Measurements from ENCODE around the gene STAMBPL1. TPM values are rescaled to one million over a fixed set of nuclear protein-coding genes. Genes with fewer than 3 reads are reported as not detected.
"Not testable (repeated sequence)": the region's sequence is repeated elsewhere in the genome, so short reads cannot be mapped to it uniquely, and the experiment has no call there.

The STAMBPL1 gene
- total RNA-seq, 1 experiment from 2014 or later = 4.7 TPM

DNA sequence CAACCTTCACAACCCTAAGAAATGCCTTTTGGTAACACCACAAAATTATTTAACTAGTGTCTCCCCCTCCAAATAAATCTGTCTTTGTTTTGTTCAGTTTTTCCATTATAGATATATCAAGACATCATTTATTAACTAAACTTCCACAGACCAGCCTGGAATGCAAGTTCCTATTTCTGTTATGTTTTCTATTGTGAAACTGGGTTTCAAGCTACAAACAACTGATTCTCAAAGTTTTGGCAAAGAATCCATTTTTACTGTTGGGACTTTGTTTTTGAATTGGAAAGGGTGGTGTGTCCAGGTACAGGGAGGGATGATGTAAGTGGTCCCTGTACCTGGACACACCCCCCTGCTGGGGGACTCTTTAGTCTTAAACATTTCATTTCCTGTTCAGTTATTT is 36.2 kb downstream of the STAMBPL1 start:
- no peaks in the 10 kb centered on the region for H3K36me3 ChIP-seq
- no peaks in the 10 kb centered on the region for H3K9me3 ChIP-seq (replicated peaks)
- no peak overlapping the region for H3K4me3 ChIP-seq
- no peaks in the 10 kb centered on the region for H3K4me1 ChIP-seq
- DNase-seq = no peak
- H3K27ac ChIP-seq = no peak overlapping the region
- no peaks in the 10 kb centered on the region for H3K27me3 ChIP-seq

DNA sequence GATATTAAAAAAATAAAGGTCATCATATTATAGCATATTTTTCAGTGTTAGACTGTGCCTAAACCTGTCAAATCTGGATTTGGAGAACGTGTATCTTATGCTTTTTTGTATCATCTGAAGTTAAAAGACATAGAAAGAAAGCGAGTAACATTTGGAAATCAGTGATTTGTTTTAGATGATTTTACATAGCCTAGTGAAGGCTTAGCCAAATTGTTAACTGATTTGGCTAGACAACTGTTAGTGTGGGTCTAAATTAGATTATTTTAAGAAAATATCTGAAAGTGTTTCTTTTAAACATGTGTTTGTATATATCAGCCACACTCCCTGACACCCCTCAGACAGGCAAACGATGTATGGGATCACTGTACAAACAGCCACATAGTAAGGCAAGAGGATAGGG is 36.9 kb downstream of the STAMBPL1 start:
- H3K27ac ChIP-seq = no peak overlapping the region
- H3K27me3 ChIP-seq = no peaks in the 10 kb centered on the region
- no peaks in the 10 kb centered on the region for H3K4me1 ChIP-seq
- H3K9me3 ChIP-seq (replicated peaks) = no peaks in the 10 kb centered on the region
- DNase-seq = no peak
- H3K36me3 ChIP-seq = no peaks in the 10 kb centered on the region
- no peak overlapping the region for H3K4me3 ChIP-seq

DNA sequence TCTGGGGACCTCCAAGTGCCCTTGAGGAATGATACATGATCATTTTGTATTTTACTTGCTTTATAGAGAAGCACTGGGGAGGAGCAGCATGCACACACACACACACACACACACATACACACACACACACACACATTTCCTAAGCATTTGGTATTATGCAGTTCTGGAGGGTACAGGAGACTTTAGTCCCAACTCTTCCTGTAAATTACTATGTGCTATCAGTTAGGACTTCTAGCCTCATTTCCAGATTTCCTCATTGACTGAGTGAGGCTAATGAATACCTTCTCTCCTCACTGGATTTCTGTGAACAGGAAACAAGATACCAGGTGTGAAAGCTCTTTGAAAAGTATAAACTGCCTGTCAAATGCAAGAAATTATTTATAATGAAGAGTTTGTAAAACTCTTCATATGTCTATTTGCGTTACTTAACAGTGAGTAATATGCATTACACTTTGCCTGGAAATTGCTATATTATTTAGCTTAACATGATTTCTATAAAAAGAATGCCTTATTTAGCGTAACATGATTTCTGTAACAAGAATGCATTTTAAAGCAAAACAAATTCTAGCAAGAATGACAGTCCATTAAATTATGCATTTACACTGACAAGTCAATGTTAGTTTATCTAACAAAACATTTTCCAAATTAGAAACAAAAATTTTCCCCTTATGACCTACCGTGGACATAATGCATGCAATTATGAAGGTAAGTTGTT is 38.3 kb downstream of the STAMBPL1 start:
- no peaks in the 10 kb centered on the region for H3K4me1 ChIP-seq
- DNase-seq = no peak
- no peaks in the 10 kb centered on the region for H3K36me3 ChIP-seq
- H3K27me3 ChIP-seq = no peaks in the 10 kb centered on the region
- no peak overlapping the region for H3K4me3 ChIP-seq
- no peak overlapping the region for H3K27ac ChIP-seq
- no peaks in the 10 kb centered on the region for H3K9me3 ChIP-seq (replicated peaks)

DNA sequence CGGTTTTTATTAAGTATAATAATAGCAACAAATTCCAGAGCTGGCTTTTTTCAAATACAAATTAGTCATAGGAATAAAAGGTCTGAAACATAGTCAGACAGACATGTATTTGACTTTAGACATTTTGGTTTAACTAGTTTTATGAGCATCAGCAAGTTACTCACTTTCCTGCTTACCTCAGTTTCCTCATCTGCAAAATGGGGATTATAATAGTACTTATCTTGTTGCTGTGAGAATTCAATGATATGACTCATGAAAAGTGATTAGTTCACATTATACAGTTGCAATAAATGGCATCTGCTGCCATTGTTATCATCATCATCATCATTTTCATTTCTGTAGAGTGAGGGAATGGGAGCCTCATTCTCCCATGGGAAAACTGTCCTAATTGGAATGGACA is 39.0 kb downstream of the STAMBPL1 start:
- Histone ChIP-seq H3K4me3 (no peak overlapping the region), H3K27me3 (no peaks in the 10 kb centered on the region), H3K9me3 (replicated peaks) (no peaks in the 10 kb centered on the region), H3K27ac (no peak overlapping the region), H3K4me1 (no peaks in the 10 kb centered on the region), H3K36me3 (no peaks in the 10 kb centered on the region)
- DNase-seq = no peak

DNA sequence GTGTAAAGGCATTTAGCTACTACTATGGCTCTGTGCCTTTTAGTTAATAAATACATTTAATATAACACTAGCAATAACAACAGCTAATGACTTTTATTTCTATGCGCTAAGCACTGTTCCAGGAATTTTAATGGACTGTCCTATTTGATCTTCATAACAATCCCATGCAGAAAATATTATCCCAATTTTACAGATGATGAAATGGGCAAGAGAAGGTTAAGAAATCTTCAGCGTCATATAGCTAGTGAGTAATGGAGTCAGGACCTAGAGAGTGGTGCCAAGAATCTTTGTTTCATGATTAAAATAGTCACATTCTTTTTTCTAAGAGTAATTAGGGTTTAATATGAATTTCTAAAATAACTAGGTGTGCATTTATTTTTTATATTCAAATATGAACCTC is 40.2 kb downstream of the STAMBPL1 start:
- H3K27ac ChIP-seq = no peak overlapping the region
- no peaks in the 10 kb centered on the region for H3K27me3 ChIP-seq
- H3K36me3 ChIP-seq = no peaks in the 10 kb centered on the region
- H3K9me3 ChIP-seq (replicated peaks) = no peaks in the 10 kb centered on the region
- DNase-seq = no peak
- no peak overlapping the region for H3K4me3 ChIP-seq
- no peaks in the 10 kb centered on the region for H3K4me1 ChIP-seq

DNA sequence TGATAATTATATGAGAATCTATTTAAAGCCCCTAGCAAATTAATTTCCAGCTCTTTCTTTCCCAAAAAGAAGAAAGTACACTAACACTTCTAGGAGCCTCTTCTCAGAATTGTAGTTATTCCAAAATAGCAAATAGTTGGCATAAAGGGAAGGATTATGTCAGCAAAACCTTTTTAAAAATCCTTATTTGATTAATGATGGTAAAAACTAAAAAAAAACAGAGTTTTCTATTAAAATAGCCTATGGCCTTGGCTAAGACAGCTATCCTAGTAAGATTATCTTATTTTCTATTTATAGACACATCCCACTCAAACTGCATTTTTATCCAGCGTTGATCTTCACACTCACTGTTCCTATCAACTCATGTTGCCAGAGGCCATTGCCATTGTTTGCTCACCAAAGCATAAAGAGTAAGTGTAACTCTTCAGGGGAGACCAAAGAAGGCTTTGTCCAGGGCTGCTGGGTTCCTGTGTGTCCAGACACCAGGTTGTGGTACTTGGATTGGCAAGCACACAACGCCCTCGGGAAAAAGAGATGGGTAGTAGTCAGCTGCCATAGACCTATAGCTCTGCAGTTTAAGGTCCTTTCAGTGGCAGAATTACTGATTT is 41.0 kb downstream of the STAMBPL1 start:
- H3K36me3 ChIP-seq = no peaks in the 10 kb centered on the region
- no peak overlapping the region for H3K27ac ChIP-seq
- H3K27me3 ChIP-seq = no peaks in the 10 kb centered on the region
- no peaks in the 10 kb centered on the region for H3K4me1 ChIP-seq
- no peak overlapping the region for H3K4me3 ChIP-seq
- H3K9me3 ChIP-seq (replicated peaks) = no peaks in the 10 kb centered on the region
- DNase-seq = no peak

DNA sequence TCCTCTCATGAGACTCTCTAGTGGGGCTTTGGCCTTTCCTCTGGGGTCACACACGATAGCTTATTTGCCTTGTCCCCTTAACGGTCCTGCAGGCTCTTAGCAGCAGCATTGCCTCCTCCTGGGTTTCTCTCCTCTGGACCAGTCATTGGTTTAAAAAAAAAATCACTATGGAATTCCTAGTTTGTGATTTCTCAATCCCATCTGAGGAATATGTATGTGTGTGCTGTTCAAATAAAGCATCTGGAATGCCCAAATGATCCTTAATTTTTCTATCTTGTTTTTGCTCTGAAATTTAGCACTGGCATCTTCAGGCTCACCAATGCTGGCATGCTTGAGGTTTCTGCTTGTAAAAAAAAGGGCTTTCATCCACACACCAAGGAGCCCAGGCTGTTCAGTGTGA is 42.0 kb downstream of the STAMBPL1 start:
- Histone ChIP-seq H3K4me3 (no peak overlapping the region), H3K9me3 (replicated peaks) (no peaks in the 10 kb centered on the region), H3K27ac (no peak overlapping the region), H3K27me3 (no peaks in the 10 kb centered on the region), H3K4me1 (no peaks in the 10 kb centered on the region), H3K36me3 (no peaks in the 10 kb centered on the region)
- DNase-seq = no peak

DNA sequence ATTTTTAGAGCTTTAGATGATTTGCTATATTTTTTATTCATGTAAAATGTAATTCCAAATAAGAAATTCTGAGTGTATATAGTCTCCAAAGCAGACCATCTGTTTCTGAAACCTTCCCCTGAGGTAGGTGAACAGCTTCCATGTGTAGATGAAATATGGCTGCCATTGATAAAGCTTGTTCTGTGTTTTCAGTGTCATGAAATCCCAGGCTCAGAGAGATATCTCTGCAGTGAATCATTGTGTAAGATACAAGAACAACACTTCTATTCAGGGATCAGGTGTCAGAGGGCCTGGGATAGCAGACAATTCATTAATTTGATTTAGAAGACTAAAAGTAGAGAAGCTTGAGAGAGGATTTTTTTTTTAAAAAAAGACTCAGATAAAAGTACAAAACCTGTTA is 43.5 kb downstream of the STAMBPL1 start:
- H3K4me3 ChIP-seq = no peak overlapping the region
- no peaks in the 10 kb centered on the region for H3K27me3 ChIP-seq
- peak in 1 of 2 experiments; percentile 22 for DNase-seq
- no peaks in the 10 kb centered on the region for H3K36me3 ChIP-seq
- H3K4me1 ChIP-seq = no peaks in the 10 kb centered on the region
- no peaks in the 10 kb centered on the region for H3K9me3 ChIP-seq (replicated peaks)
- H3K27ac ChIP-seq = no peak overlapping the region

DNA sequence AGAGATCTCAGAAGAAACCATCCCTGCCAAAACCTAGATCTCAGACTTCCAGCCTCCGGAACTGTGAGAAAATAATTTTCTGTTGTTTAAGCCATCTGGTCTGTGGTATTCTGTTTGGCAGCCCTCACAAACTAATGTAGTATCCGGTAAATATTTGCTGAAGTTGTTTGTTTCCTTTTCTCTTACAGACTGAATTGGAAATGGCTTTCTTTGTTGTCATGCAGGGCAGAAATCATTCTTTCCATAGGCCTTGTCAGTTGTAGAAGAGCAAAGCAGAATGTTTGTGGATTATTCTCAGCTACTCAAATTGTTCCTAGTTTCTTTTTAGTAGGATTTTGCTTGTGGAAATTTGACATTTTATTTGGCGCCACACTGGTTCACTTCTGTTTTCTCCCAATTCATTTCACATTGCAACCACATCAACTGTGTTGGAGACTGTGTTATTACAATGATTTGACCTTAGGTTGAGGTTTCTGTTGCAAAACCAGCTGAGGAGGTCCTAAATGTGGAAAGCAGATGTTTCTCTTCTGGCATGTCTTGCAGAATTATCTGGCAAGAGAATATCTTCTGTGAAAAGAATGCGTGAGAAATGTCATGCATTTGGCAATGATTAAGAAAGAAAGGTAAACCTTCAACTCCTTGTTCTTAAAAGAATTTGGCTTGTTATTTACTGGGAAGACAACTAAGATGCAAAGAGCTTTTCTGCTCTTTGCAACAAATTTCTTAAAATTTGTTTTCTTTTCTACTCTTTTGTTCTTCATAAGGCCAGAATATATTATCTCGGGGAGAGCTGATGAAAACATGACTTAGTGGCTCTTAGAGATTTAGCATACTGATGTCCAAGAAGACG is 46.7 kb downstream of the STAMBPL1 start:
- DNase-seq = no peak
- no peaks in the 10 kb centered on the region for H3K27me3 ChIP-seq
- H3K4me3 ChIP-seq = no peak overlapping the region
- H3K9me3 ChIP-seq (replicated peaks) = no peaks in the 10 kb centered on the region
- no peak overlapping the region for H3K27ac ChIP-seq
- no peaks in the 10 kb centered on the region for H3K36me3 ChIP-seq
- no peaks in the 10 kb centered on the region for H3K4me1 ChIP-seq

DNA sequence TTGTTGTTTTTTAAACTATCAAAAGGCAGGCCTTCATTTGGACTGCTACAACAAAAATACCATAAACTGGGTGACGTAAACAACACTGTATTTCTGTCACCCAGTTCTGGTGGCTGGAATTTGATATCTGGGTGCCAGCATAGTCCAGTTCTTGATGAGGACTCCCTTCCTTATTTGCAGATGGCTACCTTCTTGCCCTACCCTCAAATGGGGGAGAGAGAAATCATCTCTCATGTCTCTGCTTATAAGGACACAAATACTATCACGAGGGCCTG is 47.3 kb downstream of the STAMBPL1 start:
- Histone ChIP-seq H3K9me3 (replicated peaks) (no peaks in the 10 kb centered on the region), H3K27ac (no peak overlapping the region), H3K4me1 (no peaks in the 10 kb centered on the region), H3K4me3 (no peak overlapping the region), H3K27me3 (no peaks in the 10 kb centered on the region), H3K36me3 (no peaks in the 10 kb centered on the region)
- no peak for DNase-seq

DNA sequence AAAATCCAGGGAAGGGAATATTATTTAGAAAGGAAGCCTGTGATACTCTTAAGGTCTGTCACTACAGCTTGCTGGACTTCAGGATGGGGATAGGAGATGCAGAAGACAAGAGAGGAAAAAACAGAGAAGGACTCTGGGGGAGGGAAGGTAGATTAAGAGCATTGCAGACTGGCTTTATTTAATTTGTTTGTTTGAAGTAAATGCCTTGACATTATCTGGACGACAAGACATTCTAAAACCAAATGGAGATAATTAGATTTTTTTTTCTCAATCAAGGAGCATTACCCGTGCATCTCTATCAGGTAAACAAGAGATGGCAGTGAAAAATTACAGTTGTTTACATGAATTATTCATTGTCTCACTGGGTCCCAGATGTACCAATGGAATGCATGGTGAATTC is 48.2 kb downstream of the STAMBPL1 start:
- H3K27me3 ChIP-seq = no peaks in the 10 kb centered on the region
- H3K27ac ChIP-seq = no peak overlapping the region
- no peaks in the 10 kb centered on the region for H3K4me1 ChIP-seq
- H3K36me3 ChIP-seq = no peaks in the 10 kb centered on the region
- no peak overlapping the region for H3K4me3 ChIP-seq
- DNase-seq = no peak
- H3K9me3 ChIP-seq (replicated peaks) = no peaks in the 10 kb centered on the region

DNA sequence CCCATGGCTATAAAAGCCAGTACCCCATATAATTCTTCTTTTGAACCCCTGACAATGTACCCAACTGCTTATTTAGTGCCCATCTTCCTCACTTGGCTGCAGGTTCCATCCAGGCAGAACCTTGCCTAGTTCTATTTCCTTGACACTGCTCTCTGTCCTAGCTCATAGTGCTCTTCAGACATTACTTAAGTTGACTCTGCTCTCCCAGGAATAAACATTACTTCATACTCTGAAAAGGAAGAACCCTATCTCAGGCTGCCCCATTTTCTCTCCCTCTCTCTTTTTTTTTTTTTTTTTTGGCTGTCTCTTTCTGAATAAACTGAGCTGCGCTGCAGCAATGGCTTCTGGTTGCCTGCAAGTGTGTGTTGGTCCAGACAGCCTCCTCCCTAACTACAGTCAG is 51.5 kb downstream of the STAMBPL1 start:
- DNase-seq = no peak
- H3K36me3 ChIP-seq = no peaks in the 10 kb centered on the region
- H3K27me3 ChIP-seq = no peaks in the 10 kb centered on the region
- H3K27ac ChIP-seq = no peak overlapping the region
- H3K4me3 ChIP-seq = no peak overlapping the region
- H3K9me3 ChIP-seq (replicated peaks) = no peaks in the 10 kb centered on the region
- H3K4me1 ChIP-seq = no peaks in the 10 kb centered on the region

DNA sequence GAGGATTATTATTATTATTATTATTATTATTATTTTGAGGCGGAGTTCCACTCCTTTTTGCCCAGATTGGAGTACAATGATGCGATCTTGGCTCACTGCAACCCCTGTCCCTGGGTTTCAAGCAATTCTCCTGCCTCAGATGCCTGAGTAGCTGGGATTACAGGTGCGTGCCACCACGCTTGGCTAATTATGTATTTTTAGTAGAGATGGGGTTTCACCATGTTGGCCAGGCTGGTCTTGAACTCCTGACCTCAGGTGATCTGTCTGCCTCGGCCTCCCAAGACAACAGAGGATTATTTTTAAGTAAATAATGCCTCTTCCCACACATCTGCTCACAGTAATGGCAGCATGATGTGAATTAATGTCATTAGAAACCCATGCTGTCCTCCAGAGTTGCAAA is 52.0 kb downstream of the STAMBPL1 start:
- H3K27me3 ChIP-seq; H3K36me3 ChIP-seq; H3K27ac ChIP-seq; DNase-seq; H3K9me3 ChIP-seq (replicated peaks); H3K4me1 ChIP-seq; H3K4me3 ChIP-seq: not testable (repeated sequence)

DNA sequence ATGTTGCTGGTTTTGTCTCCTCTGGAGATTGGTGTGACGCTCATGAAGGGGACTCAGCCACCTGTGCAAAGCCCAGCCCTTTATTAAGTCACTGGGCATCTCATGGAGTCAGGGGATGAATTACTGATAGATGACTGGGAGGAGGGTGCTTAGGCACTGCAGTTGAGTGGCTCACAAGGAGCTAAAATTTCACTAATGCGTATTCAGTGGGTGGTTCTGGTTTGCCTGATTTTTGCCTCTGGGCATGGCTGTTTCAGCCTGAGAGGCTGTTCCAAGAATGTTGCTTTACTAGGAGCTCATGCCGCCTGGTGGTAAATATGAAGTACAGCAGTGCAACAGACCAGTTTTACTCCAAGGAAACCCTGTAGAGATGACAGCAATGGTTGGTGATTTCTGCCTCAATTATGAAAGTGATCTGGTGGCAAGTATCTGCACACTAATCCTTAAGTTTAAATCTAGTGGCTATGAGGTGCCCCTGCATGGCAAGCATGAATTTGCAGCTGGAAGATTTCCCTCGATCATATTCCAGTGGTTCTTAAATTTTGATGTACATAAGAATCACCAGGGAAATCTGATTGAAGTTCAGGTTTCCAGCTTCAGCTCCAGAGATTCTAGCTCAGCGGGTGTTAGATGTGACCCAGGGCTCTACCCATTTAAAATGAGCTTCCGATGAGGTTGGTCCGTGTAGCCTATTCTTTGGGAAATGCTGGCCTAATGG is 52.7 kb downstream of the STAMBPL1 start:
- H3K4me1 ChIP-seq = no peaks in the 10 kb centered on the region
- H3K4me3 ChIP-seq = no peak overlapping the region
- no peak overlapping the region for H3K27ac ChIP-seq
- peak; percentile 52 to 79 for DNase-seq
- no peaks in the 10 kb centered on the region for H3K36me3 ChIP-seq
- H3K27me3 ChIP-seq = no peaks in the 10 kb centered on the region
- H3K9me3 ChIP-seq (replicated peaks) = no peaks in the 10 kb centered on the region

DNA sequence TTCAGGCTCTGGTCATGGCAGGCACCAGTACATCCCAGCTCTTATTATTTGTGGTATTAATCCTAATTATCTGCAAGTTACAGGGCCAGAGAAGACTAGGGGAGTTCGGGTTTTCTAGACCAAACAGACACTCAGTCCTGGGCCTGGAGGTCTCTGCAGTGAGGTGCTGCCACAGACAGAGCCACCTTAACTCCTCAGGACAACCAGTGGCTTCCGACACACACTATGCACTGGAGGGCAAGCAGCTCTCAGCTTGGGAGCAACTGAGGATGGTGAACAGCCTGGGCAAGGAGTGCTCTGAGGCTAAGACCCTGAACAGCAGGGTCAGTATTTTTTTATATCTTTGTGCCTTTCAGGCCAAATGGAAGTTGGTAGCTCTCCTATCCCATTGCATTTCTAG is 53.5 kb downstream of the STAMBPL1 start:
- H3K4me1 ChIP-seq = no peaks in the 10 kb centered on the region
- H3K4me3 ChIP-seq = no peak overlapping the region
- no peak for DNase-seq
- no peaks in the 10 kb centered on the region for H3K36me3 ChIP-seq
- no peaks in the 10 kb centered on the region for H3K27me3 ChIP-seq
- H3K27ac ChIP-seq = no peak overlapping the region
- no peaks in the 10 kb centered on the region for H3K9me3 ChIP-seq (replicated peaks)

Measured in SJCRH30 (cell line).